K562 (cell line): Measurements from ENCODE around the gene AQP9. TPM values are rescaled to one million over a fixed set of nuclear protein-coding genes. Genes with fewer than 3 reads are reported as not detected.

ENCODE experiments used
- ATF1 ChIP-seq, 2 experiments: fragments of 450-650 bp in 1 of 2; IDR thresholded peaks; 2 replicates each; pipeline ENCODE4 v1.6.1; 2016; ENCODE audit warnings: missing compliant biosample characterization in 1 of 2, missing genetic modification characterization in 1 of 2
- BCLAF1 ChIP-seq, 2 experiments: fragments of 450-650 bp in 1 of 2; IDR thresholded peaks; 2 replicates each; pipeline ENCODE4 v1.6.1; 2011 to 2017; ENCODE audit warnings: low read depth in 2 of 2, antibody characterized with exemption in 1 of 2, borderline replicate concordance in 1 of 2, low read length in 1 of 2, mild to moderate bottlenecking in 1 of 2, mixed read lengths in 1 of 2; ENCODE audit not compliant: control insufficient read depth in 1 of 2
- CHCHD3 ChIP-seq: fragments of 250-450 bp; sonication (Bioruptor Pico); IDR thresholded peaks from 2 replicates; pipeline ENCODE4 v2.1.2; 2022; ENCODE audit warnings: mild to moderate bottlenecking
- CTCFL ChIP-seq: IDR thresholded peaks from 2 replicates; pipeline ENCODE4 v1.6.1; 2011; ENCODE audit warnings: borderline replicate concordance, low read depth, mild to moderate bottlenecking, moderate library complexity, low read length; ENCODE audit not compliant: insufficient read depth, poor library complexity, severe bottlenecking
- E2F8 ChIP-seq: fragments of 450-650 bp; IDR thresholded peaks from 2 replicates; pipeline ENCODE4 v1.7.1; 2018; ENCODE audit warnings: mild to moderate bottlenecking, low read depth; ENCODE audit not compliant: partially characterized antibody
- ESRRA ChIP-seq: fragments of 450-650 bp; IDR thresholded peaks from 2 replicates; pipeline ENCODE4 v1.6.1; 2014; ENCODE audit warnings: low read depth, mild to moderate bottlenecking, moderate library complexity, borderline replicate concordance
- ESRRB ChIP-seq: fragments of 250-450 bp; sonication (Bioruptor Pico); IDR thresholded peaks from 2 replicates; pipeline ENCODE4 v1.5.0; 2020; ENCODE audit warnings: mild to moderate bottlenecking, moderate library complexity, borderline replicate concordance
- ETV6 ChIP-seq, 3 experiments: fragments of 150-350 bp in 1 of 3; sonication (generic) in 1 of 3; formaldehyde crosslinking in 1 of 3; IDR thresholded peaks; 2 replicates each; pipeline versions ENCODE4 v1.6.1 to v1.8.0; 2014 to 2022; ENCODE audit warnings: borderline replicate concordance in 2 of 3, low read depth in 2 of 3, antibody characterized with exemption in 1 of 3, low read length in 1 of 3, mild to moderate bottlenecking in 1 of 3, missing genetic modification reagents in 1 of 3
- NFRKB ChIP-seq: fragments of 450-650 bp; IDR thresholded peaks from 2 replicates; pipeline ENCODE4 v1.6.1; 2016; ENCODE audit warnings: low read depth
- PHB2 ChIP-seq: fragments of 450-650 bp; IDR thresholded peaks from 2 replicates; pipeline ENCODE4 v1.6.1; 2017; ENCODE audit warnings: low read depth
- PHF20 ChIP-seq: fragments of 450-650 bp; IDR thresholded peaks from 2 replicates; pipeline ENCODE4 v1.6.1; 2018; ENCODE audit not compliant: partially characterized antibody
- RCOR1 ChIP-seq, 2 experiments: IDR thresholded peaks; 2 replicates each; pipeline ENCODE4 v1.6.1; 2012; ENCODE audit warnings: low read depth in 2 of 2, low read length in 2 of 2, borderline replicate concordance in 1 of 2, improper control_type of control experiment in 1 of 2
- SAFB2 ChIP-seq: fragments of 200-400 bp; formaldehyde crosslinking; IDR thresholded peaks from 2 replicates; pipeline ENCODE4 v1.6.1; 2018; ENCODE audit warnings: borderline replicate concordance, low read length, low read depth, moderate library complexity; ENCODE audit not compliant: severe bottlenecking
- SPI1 ChIP-seq: IDR thresholded peaks from 2 replicates; pipeline ENCODE4 v1.6.1; 2011; ENCODE audit warnings: low read depth, low read length, control low read depth, borderline replicate concordance
- U2AF2 ChIP-seq: fragments of 200-400 bp; formaldehyde crosslinking; optimal IDR thresholded peaks from 2 replicates; pipeline ENCODE3; 2017; ENCODE audit warnings: low read depth, mild to moderate bottlenecking, low read length
- ZNF175 ChIP-seq: fragments of 200-800 bp; sonication (Bioruptor generic); IDR thresholded peaks from 2 replicates; pipeline ENCODE4 v1.6.1; 2016; ENCODE audit warnings: low read depth, mild to moderate bottlenecking, missing genetic modification characterization, missing compliant biosample characterization
- ZNF253 ChIP-seq: fragments of 250-450 bp; sonication (Bioruptor Pico); conservative IDR thresholded peaks from 2 replicates; pipeline ENCODE4 v1.6.1; 2021; ENCODE audit warnings: mild to moderate bottlenecking
- ZNF699 ChIP-seq: fragments of 250-450 bp; sonication (Bioruptor Pico); IDR thresholded peaks from 2 replicates; pipeline ENCODE4 v1.8.0; 2021; ENCODE audit warnings: mild to moderate bottlenecking, moderate library complexity; ENCODE audit not compliant: insufficient replicate concordance
- polyA plus RNA-seq, 8 experiments: library from polyadenylated mRNA; depleted of rRNA in 4 of 8; stranded (reverse) in 5 of 8; unstranded in 3 of 8; fragments of >200 nt; fragmentation: Nextera tagmentation in 2 of 8; fragmentation: Illumina TruSeq in 1 of 8; extraction: Ambion mirVana in 2 of 8; extraction: Trizol in 1 of 8; gene quantifications; 2 replicates each; pipeline versions ENCODE4 v1.2.1 to v1.2.3, GENCODE V29; 2011 to 2014; ENCODE audit warnings: inconsistent platforms in 1 of 8, missing spikeins in 1 of 8
- total RNA-seq, 7 experiments: library from RNA; depleted of rRNA in 6 of 7; stranded (reverse); fragments of >200 nt in 6 of 7; fragmentation: Illumina TruSeq in 2 of 7; extraction: Trizol in 2 of 7; gene quantifications; 2 replicates each; pipeline versions ENCODE4 v1.2.1 to v1.2.3, GENCODE V29; 2011 to 2021; ENCODE audit warnings: low replicate concordance in 1 of 7

AQP9 gene
- total and polyA plus RNA-seq, 9 of the 15 experiments (the other 6 are each of a cell fraction or from before 2014, with no cell fraction given), result 0.04 to 0.33 (median 0.07) TPM; not detected in 4

- TF ChIP-seq ETV6 (IDR thresholded peaks at IDR 0.05; ENCODE audit: borderline replicate concordance in 1 of 2, low read depth in 2 of 2, low read length in 1 of 2), result no peak
- TF ChIP-seq ETV6 (CRISPR knock-in tag; IDR thresholded peaks at IDR 0.05; ENCODE audit: borderline replicate concordance), result no peak
- no peak for TF ChIP-seq CTCFL
- TF ChIP-seq CHCHD3 (CRISPR knock-in tag), result no peak
- TF ChIP-seq ESRRB (CRISPR knock-in tag), result no peak
- no peak for TF ChIP-seq NFRKB
- peak; percentile 87; the same call in 1 of the 2 replicates for TF ChIP-seq ZNF175
- TF ChIP-seq PHF20, result no peak
- TF ChIP-seq ZNF253 (CRISPR knock-in tag), result no peak
- no peak for TF ChIP-seq ESRRA
- no peak for TF ChIP-seq SPI1
- TF ChIP-seq SAFB2, result no peak
- no peak for TF ChIP-seq U2AF2
- no peak for TF ChIP-seq PHB2
- no peak for TF ChIP-seq BCLAF1 (IDR thresholded peaks at IDR 0.05; ENCODE audit: borderline replicate concordance in 1 of 2, control insufficient read depth in 1 of 2, low read depth in 2 of 2, low read length in 1 of 2)
- TF ChIP-seq E2F8, result no peak
- peak in 1 of 2 experiments; percentile 54; a peak in 1 of 4 replicates for TF ChIP-seq RCOR1 (IDR thresholded peaks at IDR 0.05; ENCODE audit: borderline replicate concordance in 1 of 2, low read depth in 2 of 2, low read length in 2 of 2)
- no peak for TF ChIP-seq ZNF699 (CRISPR knock-in tag)
- no peak for TF ChIP-seq ATF1 (CRISPR knock-in tag; IDR thresholded peaks at IDR 0.05)
- TF ChIP-seq ATF1 (tag; IDR thresholded peaks at IDR 0.05), result 0 out of 2 replicates have a peak, but pooled peaks have one; percentile 8
These were observed 4.8 kb downstream of the AQP9 start (continued) for GRCh38 chr15:58142827-58143461.
